GM23248 (cell line): ENCODE data around the gene DEPP1.

ENCODE experiments used
- EZH2 ChIP-seq: fragments of 200-600 bp; sonication (generic); IDR thresholded peaks from 2 replicates; pipeline ENCODE4 v1.6.1; 2018; ENCODE audit warnings: antibody characterized with exemption, mild to moderate bottlenecking; ENCODE audit not compliant: insufficient read depth, poor library complexity, severe bottlenecking
- EZH2phosphoT487 ChIP-seq: fragments of 200-600 bp; sonication (generic); IDR thresholded peaks from 2 replicates; pipeline ENCODE4 v1.6.1; 2018; ENCODE audit warnings: antibody characterized with exemption, moderate library complexity, mild to moderate bottlenecking, low read depth; ENCODE audit not compliant: insufficient read depth

DNA sequence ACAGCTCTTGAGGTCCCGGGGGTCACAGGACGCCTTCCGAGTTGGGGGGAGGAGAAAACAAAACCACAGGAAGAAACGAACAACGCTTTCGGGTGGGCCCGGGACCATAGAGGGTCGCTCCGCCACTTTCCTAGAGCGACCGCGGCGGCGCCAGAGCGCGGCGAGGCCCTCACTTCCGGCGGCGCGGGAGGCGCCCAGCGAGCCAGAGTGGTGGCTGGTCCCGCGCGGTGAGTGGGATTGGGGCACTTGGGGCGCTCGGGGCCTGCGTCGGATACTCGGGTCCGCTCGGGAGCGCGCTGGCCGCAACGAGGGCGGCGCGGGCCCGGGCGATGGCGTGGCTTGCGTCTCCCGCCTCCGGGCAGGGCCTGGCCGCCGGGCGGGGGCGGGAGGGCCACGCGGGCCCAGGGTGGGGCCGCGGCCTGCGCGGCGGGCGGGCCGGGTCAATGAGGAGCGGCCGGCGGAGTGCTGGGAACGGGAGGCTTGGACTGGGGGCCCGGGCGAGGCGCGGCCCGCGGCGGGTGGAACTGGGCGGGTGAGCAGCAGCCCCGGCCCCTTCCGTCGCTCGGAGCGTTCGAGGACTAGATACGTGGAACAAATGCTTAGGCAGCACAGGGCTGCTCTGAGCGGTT, 22.3 kb upstream of the DEPP1 start, which contains the start of gene ZNF22:
- TF ChIP-seq EZH2 (no peak), EZH2phosphoT487 (no peak)
